Medulla oblongata (tissue), 1 donor: Measurements from ENCODE around the gene SREBF1.

Experiments
- DNase-seq: peaks from one replicate; pipeline ENCODE4 v3.0.0-alpha.2; 2015; ENCODE audit errors: extremely low spot score

The SREBF1 gene

DNA sequence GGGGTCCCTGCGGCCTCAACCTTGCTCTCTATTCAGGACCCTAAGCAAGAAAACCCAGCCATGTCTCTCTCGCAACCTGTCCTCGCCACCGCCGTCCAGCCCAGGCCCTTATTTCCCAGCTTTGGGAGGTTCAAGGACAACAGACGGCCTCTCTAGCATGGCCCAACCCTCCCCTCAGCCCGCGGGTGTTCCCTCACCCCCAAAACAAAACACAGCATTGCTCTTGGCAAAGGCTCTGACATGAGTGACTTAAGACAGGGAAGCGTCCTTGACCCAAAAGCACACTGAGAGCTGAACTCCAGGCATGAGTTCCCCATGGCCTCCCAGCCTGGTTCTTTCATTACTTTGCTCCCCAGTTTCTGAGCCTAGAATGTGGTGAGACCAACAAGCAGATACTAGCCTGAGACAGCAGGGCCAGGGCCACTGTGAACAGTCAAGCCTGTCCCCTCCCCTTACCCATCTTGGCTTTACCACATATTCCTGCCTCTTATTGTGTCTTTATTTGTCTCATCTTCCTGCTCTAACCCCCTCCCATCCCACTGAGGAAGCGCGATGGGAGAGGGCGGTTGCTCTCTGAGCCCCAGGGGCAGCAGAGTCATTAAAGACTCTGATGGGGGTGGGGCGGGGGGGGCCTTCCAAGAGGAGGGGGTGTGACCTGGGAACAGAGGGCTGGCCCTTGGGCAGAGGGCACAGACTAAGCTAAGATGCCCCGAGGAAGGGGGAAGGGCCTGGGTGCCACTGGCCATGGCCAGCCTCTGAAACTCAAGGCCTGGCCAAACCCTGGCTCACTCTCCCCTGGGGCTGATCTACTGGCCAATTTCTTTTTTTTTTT lies 11.8 kb downstream of the SREBF1 start:
- no peak for DNase-seq

DNA sequence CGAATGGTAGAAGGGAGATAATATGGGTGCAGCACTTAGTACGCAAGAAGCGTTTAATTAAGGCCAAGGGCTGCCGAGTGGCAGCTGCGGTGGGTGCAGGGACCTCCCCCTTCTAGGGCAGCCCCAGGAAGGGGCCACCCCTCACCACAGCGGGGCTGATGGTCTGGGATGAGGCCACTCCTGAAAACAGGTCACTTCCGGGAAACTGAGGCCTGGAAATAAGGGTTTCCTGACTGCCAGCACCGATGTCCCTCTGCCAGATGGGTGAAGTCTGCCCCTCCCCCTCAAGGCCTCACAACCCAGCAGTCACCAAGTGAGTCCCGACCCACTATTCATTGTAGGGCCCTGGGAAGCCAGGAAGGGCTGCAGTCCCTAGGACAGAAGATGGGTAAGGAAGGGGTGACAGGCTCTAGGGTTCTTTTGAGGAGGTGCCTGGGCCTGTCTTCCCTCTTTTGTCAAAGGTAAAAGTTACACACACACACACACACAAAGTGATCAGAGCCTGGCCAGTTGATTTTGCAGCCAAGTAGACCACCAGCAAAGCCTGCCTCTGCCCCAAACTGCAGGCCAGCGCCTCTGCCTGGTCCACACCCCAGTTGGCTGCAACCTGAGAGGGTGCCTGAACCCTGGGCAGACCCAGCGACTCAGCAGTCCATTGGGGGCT lies 12.5 kb downstream of the SREBF1 start:
- peak; percentile 54 for DNase-seq

DNA sequence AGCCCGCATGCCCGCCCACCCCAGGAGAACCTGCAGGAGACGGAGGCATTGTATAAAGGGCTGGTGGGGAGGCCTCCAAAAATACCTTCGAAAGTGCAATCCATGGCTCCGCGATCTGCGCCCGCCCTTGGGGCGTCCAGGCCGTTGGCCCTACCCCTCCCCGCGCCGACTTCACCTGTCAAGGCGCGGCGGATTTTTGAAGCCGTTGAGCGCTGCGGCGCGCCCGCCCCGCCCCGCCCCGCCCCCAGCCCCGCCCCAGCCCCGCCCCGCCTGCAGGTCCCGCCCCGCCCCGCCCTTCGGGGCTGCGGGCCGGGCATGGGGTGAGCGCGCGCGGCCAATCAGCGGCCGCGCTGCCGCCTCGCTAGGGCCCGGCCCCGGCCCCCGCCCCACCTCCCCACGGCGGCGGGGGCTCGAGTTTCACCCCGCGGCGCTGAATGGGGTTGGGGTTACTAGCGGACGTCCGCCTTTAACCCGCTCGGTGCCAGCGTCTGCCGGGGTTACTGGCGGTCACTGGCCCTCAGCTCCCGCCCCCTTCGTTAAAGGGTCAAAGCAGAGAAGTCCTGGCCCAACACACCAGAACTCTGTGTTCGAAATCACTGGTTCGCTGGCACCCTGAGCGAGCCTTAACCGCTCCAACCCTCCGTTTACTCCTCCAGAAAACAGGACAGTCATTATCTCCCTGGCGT lies 13.2 kb downstream of the SREBF1 start:
- DNase-seq = peak; percentile 95

DNA sequence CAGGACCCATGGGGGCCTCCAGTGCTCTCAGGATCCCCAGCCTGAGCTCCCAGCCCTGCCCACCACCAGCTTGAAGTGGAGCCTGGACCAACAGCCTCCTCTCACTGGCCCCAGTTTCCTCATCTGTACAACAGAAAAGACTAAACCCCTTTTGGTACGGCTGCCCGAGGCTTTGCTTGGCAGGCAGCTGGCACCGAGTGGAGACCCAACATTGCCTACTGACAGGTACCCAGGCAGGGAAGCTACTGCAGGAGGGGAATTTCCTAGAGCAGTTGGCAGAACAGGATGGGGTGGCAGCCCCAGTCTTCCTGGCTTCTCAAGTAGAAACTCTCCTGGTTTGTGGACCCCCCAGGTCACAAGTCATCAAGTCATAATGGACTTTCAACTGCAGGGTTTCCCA lies 14.2 kb downstream of the SREBF1 start:
- no peak for DNase-seq

DNA sequence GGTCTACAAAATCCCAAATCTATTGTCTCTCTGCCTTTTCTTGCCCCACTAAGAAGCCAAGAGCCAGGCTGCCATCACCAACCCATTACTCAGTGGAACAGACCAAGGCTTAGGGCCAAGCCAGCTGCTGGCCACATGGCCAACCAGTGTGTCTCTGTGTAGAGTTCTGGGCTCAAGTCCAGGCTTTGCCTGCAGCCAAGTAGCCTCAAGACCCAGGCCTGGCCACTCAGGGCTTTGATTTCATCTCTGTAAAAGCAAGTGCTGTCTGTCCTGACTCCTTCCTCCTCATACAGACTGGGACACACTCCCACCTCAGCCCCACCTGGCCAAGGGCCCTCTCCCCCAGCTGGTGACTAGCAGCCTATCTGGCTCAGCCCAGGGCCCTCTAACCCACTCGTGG lies 14.6 kb downstream of the SREBF1 start:
- DNase-seq = peak; percentile 97

DNA sequence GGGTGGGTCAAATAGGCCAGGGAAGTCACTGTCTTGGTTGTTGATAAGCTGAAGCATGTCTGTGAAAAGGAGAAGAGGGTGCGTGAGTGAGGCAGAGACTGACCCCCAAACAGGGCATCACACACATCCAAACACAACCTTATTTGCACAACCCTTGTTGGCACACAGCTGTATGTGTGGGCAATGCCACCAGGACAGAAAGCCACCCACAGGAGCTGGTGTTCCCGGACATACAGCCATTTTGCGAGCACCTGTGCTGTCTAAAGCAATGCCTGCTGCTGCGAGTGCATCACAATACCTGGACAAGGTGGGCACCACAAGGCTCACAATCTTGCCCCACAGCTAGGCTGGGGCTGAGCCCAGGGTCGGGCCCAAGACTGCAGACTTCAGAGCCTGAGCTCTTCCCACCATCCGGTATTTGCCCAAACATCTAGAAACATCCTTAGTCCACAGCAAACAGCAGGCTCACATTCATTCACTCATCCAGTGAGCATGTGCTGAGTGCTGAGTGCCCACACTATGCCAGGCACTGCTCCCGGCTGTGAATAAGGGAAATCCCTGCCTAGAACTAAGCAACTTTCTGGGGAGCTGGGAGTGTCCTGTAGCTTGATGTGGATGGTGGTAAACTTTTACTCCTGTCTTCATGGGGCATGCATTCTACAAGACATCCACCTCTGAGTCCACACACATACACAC lies 16.2 kb downstream of the SREBF1 start:
- peak; percentile 74 for DNase-seq

DNA sequence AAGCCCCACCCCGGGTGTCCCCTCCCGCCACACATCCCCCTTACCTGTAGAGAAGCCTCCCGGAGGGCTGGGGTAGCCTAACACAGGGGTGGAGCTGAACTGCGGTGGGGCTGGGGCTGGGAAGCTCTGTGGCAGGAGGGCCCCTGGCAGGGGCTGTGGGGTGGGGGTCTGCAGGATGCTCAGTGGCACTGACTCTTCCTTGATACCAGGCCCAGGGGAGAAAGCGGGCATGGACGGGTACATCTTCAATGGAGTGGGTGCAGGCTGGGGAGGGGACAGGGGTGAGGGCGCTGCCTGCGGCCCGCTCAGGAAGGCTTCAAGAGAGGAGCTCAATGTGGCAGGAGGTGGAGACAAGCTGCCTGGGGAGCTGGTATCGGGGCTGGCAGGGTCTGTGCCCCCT lies 16.7 kb downstream of the SREBF1 start:
- DNase-seq = no peak

DNA sequence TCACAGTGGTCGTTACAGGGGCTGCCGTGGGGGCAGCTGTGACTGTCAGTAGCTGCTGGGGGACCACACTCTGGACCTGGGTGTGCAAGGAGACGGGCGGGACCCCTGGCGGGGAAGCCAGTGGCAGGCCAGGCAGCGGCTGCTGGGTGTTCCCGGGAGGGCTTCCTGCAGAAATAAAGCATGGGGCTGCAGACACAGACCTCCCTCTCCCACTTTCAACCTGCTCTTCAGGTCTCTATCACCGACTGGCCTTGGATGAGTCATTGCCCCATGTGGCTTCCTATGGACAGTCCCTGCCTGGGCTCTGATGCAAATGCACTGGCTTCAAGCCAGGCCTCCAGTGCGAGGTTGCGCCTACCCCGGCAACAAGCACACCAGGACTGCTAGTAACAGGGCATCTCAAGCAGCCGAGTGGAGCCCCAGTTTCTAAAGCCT lies 17.2 kb downstream of the SREBF1 start:
- DNase-seq = peak; percentile 74

DNA sequence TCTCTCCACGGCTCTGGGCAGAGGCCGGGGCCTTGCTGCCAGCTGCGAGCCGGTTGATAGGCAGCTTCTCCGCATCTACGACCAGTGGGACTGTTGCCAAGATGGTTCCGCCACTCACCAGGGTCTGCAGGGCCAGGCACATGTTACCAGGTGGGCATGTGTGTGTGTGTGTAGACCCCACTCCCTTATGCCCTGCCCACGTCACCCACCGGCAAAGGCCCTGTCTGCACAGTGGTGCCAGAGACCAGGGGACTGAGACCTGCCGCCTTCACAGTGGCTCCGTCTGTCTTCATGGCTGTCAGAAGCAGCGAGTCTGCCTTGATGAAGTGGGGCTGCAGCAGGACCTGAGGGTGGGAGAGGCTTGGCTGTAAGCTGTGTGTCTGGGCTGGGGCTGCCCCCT lies 17.7 kb downstream of the SREBF1 start:
- no peak for DNase-seq

DNA sequence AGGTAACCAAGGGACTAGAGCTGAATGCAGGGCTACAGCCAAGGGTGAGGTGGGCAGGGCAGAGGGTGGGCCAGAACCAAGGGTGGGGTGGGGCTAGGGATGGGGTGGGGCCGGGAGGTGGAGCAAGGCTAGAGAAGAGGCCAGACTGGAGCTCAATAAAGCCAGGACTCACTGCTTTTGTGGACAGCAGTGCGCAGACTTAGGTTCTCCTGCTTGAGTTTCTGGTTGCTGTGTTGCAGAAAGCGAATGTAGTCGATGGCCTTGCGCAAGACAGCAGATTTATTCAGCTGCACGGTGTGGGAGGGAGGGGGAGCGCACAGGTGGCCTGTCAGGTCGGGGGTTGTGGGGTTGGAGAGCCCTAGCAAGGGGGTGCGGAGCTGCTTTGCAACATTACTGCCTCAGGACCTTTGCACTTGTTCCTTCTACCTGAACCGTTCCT lies 18.7 kb downstream of the SREBF1 start:
- DNase-seq = peak; percentile 51

DNA sequence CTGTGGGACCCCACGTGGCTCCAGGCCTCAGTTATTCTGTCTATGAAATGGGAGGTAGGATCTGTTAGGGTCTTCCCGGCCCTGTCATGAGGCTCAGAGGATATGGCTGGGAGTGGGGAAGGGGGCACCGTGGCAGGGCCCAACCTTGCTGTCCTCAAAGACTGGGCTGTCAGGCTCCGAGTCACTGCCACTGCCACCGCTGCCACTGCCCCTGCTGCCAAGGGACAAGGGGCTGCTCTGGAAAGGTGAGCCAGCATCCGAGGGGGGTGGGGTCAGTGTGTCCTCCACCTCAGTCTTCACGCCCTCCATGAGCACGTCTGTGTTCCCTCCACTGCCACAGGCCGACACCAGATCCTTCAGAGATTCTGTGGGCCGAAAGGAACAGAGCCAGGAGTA lies 19.2 kb downstream of the SREBF1 start:
- DNase-seq = no peak

DNA sequence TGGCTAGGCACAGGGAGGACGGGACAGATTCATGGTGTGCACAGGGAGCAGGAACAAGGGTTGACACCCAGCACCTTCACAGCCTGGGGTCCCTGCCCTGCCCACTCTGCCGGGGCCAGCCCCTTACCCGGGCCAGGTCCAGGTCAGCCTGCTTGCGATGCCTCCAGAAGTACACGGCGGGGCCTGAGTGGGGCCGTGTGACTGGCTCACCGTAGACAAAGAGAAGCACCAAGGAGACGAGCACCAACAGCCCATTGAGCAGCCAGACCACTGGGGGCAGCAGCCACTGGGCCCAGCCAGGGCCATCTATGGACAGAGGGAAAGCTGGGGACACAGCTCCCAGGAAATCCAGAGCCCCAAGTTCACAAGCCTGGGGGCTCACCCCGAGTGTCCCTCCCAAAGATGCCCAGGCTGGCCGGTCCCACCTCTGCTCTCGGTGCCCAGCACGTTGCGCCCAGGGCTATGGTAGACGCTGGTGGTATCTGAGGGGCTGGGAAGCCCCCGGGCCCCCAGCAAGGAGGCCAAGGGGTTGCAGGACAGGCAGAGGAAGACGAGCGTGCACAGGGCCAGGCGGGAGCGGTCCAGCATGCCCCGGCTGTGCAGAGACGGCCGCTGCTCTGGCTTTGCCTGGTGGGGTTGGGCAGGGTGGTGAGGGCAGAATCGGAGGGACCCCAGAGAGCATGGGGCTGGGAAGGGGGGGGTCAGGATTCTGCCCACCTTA lies 19.8 kb downstream of the SREBF1 start:
- DNase-seq = no peak

DNA sequence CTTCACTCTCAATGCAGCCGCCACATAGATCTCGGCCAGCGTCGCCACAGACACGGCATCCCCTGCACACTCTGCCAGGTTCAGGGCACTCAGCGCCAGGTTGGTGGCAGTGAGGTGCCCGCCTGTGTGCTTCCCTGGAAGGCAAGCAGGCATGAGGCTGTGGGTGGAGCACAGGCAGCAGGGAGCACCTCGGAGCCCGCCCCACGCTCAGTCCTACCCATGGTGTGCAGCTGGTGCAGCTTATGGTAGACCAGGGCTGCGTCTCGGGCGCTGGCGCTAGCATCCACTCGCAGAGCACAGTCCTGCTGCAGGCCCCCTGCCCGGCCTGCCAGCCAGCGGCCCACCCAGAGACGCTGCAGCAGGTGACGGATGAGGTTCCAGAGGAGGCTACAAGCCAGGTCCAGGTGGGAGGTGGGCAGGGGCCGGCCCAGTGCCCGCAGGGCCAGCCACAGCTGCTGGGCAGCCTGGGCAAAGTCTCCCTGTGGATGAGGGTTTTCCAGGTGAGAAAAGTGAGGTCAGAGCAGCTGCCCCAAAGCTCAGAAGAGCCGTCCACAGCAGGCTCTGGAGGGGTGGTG lies 20.5 kb downstream of the SREBF1 start:
- no peak for DNase-seq

DNA sequence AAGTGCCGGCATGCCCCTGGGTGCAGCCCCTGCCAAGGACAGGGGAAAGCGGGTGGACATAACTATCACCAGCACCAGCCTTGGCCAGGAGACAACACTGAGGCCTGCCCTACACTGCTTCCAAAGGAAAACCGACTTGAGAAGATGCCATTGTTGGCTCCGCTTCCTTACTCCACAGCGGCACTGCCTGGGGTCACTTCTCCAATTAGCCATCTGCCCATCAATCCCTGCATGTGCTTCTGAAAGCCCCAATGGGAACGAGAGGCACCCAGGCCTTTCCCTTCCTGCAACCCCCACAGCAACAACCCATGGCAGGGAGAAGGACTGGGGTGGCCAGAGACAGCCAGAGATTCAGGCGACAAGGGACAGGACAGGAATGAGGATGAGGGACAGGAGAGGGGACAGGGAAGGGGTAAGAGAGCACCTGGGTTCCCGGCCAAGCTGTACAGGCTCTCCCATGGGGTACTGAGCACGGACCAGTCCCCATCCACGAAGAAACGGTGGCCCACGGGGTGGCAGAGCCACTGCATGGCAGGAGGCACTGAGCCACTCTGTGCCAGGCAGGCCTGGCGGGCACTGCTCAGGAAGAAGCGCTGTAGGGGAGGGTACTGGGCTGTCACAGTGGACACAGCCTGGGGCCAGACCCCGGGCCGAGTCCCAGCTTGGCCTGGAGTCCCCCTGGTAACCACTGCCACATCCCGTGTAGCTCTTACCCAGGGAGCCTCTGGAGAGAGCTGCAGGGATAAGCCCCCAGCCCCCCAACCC lies 21.2 kb downstream of the SREBF1 start:
- DNase-seq = peak; percentile 71

DNA sequence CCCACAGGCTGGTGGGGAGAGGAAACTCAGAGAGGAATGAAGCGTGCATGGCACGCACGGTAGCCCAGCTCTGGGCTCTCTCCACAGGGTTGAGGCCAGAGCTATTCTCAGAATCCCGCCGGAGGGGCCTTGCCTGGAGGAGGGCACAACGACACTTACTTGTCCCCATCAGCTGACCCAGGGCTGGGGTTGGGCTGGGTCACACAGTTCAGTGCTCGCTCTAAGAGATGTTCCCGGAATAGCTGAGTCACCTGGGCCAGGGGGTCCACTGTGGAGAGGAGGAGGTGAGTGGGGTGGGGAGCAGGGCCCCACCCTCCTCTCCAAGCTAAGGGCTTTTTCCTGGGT lies 21.8 kb downstream of the SREBF1 start:
- DNase-seq = no peak

DNA sequence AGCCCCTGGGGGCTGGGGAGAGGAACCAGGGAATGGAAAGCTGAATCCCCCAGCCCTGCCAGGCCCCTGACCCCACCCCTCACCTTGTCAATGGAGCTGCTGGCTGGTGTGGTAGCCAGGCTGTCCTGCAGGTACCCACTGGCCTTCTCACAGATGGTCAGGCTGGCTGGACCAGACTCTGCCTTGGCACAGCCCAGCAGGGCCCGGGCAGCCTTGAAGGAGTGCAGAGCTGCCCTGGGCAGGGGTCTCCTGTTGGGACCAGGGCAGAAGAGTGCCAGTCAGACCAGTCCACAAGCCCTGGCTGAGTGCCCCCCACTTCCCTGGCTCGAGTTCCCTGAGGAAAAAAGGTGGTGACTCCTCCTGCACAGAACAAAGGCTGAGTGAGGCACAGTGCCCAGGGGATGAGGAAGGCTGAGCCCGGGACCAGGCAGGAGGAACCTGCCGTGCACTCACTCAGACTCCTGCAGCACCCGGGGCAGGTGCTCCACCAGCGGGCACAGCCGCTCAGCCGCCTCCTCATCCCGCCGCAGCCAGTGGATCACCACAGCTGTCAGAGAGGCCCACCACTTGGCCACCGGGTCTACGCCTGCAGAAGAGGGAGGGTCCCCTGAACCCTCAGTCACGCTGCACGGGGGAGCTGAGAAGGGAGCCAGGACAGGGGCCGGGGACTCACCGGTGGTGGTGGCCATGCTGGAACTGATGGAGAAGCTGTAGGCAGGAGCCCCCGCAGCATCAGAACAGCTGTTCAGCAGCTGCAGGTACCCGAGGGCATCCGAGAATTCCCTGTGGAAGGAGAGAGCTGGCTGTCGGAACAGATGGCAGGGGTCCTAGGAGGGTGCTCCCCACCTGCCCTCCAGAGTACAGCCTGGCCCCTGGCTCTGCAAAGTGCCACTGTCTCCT lies 22.4 kb downstream of the SREBF1 start:
- no peak for DNase-seq

DNA sequence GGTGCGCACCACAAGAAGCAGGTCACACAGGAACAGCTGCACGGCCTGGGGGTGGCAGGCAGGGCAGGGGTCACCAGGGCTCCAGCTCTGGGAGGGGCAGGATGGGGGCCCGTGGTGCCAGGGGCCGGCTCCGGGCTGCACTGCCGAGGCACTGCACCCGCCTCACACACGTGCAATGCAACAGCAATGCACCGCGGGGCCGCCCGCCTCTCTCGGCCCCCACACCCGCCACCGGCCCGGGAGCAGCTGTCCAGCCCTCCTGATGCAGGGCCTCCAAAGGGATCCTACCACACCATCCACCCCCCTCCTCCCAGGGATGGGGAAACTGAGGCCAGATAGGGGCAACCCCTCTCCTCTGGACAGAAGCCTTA lies 23.1 kb downstream of the SREBF1 start:
- DNase-seq = no peak

DNA sequence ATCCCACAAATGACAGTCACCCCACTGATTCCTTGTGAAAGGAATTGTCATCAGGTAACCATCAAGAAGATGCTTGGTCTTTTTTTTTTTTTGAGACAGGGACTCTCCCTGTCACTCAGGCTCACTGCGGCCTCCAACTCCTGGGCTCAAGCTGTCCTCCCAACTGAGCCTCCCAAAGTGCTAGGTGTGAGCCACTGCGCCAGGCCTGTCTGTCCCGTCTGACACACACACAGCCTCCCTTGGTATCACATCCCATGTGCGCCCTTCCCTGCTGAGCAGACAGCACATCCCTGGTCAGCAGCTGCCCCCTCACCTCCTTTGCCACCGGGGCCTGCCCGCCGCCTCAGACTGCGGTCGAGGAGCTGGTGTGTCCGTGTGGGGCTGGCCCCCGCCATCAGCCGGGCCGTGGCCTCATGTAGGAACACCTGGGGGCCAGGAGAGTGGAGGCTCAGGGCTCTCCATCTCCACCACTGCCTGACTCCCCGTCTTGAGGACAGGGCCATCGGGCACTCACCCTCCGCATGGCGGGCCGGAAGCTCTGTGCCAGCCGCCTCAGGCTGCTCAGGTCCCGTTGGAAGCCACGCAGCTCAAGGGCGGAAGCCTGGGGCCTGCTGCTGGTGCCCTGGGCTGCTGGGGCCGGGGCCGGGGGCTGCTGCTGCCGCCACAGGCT lies 23.6 kb downstream of the SREBF1 start:
- DNase-seq = no peak
